Measurements from ENCODE around the gene ISCU.

ISCU gene

DNA sequence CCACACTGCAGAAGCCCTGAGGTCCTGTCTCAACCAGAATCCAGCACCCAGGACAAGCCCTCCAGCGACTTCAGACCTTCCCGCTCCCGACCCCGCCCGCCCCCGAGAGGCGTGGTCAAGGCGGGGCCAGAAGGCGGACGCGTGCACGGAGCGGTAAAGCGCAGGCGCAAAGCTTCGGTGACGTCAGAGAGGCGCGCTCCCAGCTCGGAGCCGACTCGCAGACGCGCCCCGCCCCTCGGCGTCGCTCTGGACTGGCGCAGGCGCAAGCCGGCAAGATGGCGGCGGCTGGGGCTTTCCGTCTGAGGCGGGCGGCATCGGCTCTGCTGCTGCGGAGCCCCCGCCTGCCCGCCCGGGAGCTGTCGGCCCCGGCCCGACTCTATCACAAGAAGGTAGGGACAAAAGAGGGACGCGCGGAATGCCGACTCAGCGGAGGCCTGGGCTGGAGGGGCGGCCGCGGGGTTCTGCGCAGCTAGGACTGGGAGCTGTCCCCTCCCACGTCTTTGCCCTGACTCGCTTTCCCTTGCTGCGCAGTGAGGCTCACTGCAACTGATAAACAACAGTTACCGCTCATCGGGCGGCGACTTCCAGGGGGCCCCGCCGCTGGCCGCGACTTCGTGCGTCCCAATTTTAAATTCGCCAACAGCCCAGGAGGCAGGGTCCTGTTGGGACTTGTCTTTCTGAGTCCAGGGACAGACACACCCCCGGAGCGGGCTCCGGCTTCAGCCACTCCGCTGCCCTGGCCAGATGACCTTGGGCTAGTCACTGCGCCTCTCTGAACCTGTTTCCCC lies at the start of gene ISCU:
TSS of gene ISCU (plus strand) at position 249 of the 788 bp plus-strand sequence. CDS start at position 276, 27 bp downstream.
- DNase-seq = peak; percentile 96

DNA sequence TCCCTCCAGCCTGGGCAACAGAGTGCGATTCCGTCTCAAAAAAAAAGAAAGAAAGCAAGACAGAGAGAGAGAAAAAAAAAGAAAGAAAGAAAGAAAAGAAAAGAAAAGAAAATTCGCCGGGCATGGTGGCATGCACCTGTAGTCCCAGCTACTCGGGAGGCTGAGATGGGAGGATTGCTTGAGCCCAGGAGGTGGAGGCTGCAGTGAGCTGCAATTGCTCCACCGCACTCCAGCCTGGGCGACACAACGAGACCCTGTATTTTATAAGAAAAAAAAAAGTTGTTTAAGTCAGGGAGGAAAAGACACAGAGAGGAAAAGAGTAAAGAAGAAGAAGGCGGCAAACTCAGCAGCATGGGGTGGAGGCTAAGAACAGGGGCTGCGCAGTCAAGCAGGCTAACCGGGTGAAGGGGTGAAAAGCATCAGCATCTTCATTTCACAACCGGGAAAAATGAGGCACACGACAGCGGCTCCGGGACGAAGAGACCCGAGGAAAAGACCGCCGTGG lies 47.9 kb upstream of the ISCU start:
- DNase-seq = no peak

DNA sequence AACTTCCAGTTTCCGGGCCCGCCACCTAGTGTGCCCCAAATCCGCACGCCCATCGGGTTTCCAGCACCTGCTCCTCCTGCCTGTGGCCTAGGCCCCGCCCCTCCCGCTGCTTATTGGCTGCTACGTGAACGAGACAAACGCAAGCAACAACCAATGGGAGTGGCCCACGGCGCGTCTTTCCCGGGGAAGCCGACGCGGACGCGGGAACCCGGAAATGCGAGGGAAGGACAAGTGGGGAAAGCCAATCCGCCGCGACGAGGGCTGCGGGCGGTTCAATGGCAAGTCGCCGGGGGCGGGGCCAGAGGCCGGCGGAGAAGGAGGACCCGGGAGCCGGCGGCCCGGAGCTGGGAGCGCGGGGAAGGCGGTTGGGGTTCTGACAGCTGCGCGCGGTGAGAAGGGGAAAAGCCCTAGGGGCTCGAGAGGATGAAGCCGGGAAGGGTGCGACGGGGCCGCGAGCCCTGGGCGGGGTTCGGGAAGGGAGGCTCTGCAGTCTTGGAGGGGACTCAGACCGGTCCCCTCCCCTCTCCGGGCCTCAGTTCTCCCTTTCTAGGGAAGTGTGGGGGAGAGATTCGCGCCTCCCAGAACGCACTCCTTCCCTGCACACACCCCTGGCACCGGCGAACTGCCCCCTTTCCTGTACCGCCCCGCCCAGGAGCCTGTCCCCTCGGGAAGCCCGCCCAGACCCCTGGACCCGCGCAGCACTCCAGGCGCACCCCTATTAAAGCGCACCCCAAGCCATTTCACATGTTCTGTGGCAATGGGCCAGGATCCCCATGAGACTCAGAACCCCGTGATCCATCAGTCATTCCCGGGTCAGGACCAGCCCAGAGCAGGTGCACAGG lies 47.2 kb upstream of the ISCU start, which contains the start of gene FICD:
TSS of gene FICD (plus strand) at position 305 of the 842 bp plus-strand sequence. CDS start 1,696 bp downstream, outside the sequence.
- DNase-seq = peak; percentile 98

DNA sequence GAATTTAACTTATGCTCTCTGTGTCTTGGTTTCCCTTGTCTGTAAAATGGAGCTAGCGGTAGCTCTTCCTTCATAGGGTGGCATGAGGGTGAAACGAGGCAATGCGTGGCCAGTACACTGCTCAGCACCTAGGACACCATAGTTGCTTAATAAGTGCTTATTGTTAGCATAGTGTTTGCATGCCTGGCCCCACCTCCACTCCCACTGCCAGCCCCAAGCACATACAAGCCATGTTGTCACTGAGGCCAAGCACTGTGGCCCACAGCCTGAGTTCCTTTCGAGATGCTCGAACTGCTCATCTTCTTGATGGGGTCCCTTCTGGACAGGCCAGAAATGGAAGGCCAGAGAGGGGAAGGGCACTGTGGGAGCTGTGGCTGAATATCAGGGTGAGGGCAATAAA lies 46.5 kb upstream of the ISCU start:
- no peak for DNase-seq

DNA sequence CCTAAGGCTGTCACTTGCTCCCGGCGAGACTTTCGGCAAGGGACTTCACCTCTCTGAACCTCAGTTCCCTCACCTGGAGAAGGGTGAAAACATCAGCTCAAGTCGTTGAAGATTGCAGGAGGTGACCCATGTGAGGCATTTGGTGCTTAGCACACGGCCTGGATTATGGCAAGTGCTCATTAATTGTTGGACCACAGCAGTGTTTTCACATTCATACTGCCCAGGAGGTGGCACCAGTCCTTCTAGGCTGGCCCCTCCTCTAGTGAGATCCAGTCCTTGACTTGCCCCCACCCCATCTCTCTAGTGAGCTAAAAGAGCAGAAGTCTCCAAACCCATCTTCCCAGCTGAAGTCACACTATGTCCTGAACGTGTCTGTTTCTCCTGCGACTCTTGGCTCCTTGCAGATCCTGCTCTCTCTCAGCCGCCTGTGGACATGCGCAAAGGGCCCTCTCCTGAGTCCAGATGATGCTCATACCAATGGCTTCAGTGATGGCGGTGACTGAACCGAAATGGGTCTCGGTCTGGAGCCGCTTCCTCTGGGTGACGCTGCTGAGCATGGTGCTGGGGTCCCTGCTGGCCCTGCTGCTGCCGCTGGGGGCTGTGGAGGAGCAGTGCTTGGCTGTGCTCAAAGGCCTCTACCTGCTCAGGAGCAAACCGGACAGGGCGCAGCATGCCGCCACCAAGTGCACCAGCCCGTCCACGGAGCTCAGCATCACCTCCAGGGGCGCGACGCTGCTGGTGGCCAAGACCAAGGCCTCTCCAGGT lies 45.7 kb upstream of the ISCU start:
- no peak for DNase-seq

DNA sequence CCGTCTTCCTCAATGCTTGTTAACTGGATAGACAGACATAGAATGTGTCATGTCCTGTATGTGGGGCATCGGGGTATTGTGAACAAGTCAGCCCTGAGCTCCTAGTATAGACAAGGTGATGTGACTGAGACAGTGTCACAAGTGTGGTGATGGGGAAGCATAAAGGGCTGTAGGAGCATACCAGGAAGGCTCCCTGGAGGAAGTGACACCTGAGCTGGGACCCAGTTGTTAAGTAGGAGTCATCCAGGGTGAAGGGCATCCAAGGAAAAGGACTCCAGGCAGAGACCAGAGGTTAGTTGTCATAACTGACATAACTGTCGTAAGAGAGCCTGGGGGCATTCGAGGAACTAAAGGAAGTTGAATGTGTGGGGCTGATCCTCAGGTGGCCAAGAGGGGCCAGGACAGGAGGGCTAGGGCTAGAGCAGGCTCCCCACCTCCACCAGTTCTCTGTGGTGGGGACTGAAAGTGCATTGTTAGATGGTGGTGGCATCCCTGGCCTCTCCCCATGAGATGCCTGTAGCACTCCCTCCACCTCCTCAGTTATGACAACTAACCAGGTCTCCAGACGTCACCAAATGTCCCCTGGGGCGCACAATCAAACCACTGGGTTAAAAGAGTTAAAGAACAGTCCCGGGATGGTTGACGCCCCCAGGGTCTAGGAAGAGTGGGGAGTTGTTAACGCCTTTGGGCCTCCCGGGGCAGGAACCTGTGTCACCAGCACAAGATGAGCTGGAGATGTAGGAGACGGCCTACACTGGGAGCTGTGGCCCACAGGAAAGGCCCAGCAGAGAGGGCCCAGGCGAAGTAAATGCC lies 44.9 kb upstream of the ISCU start:
- DNase-seq = no peak

DNA sequence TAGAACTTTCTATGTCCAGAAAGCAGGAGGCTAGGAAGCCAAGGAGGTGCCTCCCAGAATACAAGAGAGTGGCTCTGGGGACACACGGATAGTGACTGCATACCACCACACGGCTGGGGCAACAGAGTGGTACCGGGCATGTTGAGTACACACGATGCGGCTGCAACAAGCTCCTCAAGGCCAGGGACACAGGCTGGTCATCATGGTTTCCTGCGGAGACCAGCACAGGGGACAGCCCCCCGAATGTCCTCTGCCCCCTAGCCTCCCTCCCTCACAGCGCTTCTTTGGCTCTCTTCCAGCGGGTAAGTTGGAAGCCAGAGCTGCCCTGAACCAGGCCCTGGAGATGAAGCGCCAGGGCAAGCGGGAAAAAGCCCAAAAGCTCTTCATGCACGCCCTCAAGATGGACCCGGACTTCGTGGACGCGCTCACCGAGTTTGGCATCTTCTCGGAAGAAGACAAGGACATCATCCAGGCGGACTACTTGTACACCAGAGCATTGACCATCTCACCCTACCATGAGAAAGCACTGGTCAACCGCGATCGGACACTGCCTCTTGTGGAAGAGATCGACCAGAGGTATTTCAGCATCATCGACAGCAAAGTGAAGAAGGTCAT lies 44.2 kb upstream of the ISCU start:
- DNase-seq = no peak

DNA sequence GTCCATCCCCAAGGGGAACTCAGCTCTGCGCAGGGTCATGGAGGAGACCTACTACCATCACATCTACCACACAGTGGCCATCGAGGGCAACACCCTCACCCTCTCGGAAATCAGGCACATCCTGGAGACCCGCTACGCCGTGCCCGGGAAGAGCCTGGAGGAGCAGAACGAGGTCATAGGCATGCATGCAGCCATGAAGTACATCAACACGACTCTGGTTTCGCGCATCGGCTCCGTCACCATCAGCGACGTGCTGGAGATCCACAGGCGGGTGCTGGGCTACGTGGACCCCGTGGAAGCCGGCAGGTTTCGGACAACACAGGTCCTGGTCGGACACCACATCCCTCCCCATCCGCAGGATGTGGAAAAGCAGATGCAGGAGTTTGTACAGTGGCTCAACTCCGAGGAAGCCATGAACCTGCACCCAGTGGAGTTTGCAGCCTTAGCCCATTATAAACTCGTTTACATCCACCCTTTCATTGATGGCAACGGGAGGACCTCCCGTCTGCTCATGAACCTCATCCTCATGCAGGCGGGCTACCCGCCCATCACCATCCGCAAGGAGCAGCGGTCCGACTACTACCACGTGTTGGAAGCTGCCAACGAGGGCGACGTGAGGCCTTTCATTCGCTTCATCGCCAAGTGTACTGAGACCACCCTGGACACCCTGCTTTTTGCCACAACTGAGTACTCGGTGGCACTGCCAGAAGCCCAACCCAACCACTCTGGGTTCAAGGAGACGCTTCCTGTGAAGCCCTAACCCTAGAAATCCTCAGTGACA lies 43.5 kb upstream of the ISCU start:
- no peak for DNase-seq

DNA sequence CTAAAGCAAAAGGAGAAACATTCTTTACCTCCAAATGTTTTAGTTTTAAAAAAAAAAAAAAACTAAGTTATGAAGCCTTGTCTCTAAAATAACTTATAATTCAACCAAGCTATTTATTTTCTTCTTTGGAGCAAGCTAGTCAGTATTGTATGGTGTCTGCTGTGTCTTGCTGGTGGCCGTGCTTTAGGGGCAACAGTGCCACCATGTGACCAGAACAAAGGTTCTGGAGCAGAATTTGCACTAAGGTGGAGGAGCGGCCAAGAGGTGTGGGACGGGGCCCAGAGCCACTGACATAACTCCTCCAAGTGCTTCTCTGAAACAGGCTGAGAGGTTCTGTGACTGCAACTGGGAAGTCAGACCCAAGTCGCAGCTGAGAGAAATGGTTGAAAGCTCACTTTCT lies 42.8 kb upstream of the ISCU start:
- no peak for DNase-seq

DNA sequence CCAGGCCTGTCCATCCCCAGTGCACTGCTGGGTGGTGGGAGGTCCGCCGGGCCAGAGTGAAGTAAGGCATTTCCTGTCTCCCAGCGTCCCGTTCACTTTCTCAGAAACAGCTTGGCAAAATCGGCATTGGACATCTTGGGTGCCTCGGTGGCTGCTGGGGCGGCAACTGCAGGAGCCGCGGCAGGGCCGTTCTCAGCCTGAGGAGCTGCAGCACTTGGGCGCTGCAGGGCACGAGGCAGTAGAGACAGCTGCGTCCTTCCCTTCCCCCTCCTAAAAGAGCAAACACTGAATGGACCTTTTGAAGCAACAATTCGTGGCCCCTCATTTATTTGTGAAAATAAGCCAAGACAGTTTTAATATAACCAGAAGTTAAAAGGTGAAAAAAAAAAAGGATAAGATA lies 39.0 kb upstream of the ISCU start:
- DNase-seq = no peak

DNA sequence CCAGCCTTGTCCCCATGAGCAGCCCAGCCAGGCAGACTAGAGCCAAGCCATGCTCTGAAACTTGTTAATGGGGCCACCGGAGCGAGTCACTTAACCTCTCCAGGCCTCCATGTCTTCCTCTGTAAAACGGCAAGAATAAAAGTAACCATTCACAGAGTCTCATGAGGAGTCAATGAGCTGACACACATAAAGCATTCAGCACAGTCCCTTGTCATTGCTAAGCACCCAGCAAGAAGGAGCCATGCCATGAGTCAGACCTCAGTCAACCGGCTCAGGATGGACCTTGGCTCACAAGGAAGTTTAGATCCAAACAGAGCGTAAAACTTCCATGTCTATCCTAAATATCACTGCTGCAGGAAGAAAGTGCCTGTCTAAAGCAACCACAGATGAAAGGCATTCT lies 36.7 kb upstream of the ISCU start:
- DNase-seq = no peak

DNA sequence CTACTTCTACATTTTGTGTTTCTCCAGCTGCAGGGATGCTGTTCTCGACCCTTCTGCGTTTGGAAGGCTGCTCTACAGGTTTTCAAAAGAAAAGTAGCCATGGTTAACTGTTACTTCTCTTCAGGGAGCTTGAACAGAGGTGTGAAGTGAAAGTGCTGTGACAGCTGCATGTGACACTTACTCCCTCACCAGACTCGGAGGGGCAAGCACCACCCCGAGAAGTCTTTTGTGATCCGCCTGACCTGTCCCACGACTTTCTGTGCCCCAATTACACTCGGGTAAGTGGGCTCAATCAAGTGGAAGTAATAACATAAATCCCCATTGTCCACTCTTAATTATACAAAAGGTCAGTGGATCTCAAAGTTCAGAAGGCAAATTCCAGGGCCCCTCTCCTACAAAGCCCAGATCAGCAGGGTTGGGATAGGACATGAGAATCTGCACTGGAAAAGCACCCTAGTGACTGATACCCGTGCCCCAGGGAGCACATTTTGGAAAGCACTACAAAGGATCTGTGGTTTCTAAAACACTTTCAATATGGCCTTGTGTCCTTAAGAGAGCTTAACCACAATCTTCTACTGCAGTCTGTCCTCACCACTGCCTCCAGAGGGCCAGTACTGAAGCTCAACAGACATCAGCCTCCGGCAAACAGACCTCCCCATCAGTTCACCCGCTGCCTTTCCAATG lies 35.8 kb upstream of the ISCU start:
- DNase-seq = no peak

DNA sequence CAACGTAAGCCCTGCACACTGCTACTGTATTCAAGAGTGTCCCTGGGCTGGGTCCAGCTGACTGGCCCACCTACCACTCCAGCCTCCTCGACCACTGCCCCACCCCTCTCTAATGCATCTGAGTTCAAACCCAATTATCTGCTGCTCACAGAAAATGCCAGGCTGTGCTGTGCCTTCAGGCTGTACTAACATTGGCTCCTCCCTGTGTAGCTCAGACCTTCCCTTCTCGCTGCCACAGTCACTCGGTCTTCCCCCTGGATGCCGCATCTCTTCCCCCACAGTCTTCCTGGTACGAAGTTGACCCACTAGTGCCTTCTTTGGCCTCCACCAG lies 35.3 kb upstream of the ISCU start:
- no peak for DNase-seq

DNA sequence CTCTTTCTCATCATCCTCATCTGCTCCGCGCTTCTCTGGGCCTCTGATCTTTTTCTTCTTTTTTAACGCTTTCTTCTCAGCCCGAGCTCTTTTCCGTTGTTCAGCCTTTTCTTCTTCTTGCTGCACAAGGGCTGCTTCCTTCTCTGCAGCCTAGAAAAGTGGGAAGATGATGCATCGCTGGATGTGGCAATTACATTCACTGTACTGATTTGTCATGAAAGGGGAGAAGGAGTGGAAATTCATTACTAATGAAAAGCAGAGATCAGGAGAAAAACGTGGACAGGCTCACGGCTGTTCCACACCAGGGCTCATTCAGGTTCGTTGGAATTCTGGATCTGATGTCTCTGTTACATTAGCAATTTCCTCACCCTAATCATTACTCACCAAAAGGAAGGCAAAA lies 32.2 kb upstream of the ISCU start:
- no peak for DNase-seq

DNA sequence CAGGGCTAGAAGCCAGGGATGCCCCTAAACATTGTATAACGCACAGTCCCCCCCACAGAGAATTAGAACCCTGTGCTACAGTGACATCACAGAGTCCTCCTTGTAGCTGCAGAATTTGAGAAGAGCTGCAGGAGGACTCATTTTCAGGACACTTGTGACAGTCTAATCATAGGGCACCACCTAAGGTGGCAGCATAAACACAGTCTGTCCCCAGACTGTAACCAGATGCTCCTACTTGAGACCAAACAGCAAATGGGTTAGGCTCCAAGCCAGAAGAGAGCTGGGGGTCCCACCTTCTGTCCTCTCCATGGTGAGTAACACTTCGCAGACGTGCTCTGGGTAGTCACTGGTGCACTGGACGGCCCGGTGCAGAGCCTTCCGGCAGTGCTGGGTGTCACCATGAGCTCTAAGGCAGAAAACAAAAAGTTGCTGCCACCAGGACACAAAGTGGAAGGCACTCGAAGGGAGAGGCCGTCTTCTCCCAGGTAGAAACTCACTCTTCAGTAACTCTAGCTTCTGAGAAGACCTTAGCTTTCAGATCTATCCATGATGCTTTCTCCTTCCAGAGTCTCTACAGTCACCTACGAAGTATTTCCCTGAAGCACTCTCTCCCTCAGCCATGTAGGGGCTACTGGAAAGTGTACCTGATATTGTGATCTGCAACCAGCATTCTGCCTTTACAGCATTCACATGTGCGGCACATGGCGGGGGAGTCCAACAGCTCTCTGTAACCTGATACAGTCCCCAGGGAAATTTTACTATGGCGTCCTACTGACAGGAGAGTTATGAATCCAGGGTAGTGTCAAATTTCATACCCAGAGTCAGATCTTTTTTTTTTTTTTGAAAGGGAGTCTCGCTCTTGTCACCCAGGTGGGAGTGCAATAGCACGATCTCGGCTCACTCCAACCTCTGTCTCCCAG lies 30.2 kb upstream of the ISCU start:
- DNase-seq = no peak

DNA sequence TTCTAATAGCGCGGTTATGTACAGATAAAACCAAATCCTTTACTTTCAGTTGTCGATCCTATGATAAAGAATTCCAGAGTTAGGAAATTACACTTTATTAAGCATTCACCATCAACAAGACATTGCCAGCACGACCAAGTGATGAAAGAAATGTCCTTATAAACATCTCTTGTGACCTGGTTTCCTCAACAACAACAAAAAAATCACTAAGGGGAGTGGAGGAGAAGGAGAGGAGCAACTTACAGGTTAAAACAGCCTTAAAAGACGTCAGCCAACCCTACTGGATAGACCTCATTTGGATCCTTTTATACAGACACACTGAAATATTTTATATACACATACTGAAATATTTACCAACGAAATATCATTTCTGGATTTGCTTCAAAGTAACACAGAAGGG lies 24.2 kb upstream of the ISCU start:
- DNase-seq = no peak

DNA sequence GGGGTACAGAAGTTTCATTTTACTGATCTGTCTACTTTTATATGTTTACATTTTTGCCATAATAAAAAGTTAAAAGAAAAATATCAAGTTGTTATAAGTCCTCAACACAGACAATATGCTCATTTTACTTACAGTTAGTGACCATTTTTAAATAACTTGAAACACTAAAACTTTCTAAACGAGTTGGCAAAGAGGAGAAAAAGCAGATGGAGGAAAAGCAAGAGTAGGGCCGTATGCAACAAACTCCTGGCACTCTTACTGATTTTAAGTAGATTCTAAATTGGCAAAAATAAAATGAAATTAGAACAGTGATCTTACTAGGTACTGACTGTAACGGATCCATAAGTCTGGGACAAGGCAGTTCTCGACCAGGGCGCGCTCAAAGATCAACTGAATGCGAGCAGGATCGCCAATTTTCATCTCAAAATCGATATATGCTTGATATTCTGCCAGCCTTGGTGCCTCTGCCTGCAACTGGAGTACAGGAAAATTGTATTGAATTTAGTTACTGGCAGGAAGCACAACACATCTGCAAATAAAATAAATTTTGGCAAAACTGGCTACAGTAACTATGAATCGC lies 23.7 kb upstream of the ISCU start:
- no peak for DNase-seq

DNA sequence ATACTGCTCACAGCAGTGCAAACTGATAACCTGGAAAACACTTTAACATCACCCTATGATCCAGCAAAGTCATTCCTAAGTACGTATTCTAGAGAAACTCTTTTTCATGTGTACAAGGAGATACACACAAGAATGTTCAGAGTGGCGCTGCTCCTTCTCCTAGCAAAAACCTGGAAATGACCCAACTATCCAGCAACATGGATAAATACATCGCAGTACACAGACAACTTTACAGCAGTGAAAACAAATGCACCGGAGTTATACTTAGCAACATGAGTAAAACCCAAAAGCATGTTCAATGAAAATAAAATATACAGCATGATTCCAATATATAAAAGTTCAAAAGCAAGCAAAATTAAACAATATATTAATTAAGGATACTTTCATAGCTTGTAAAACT lies 20.1 kb upstream of the ISCU start:
- no peak for DNase-seq

DNA sequence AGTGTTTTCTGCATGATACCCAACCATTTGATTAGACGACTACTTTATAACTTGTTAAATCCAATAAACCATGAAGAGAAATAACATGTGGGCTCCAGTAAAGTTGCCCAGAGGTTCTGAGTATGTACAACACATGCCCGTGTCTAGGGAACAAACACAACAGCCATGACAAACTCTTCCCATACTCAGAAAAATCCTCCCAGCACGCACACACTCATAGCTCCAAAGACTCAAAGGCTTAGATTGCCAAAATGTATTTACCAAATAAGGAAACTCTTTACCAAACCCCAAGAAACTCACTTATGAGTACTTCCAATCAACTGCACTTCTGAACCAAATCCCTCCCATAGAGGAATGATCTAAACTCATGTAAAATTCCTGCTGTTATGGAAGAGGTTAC lies 18.7 kb upstream of the ISCU start:
- DNase-seq = no peak

Measured in CD4-positive, alpha-beta T cell treated with Interleukin-4 for 4 hours (primary cell).